Cortex of kidney (tissue), 1 donor: ENCODE measurements around the gene ATP7B.
"Not testable (repeated sequence)": the region's sequence is repeated elsewhere in the genome, so short reads cannot be mapped to it uniquely, and the experiment has no call there.

Experiments
- DNase-seq: peaks from one replicate; lab custom pipeline; 2025; lab: John Stamatoyannopoulos, UW

Gene ATP7B

GRCh38 chr13:52010890-52011631 lies at the start of gene ATP7B:
TSS of gene ATP7B (minus strand) at chr13:52011450. CDS start at chr13:52011337, 113 bp downstream.
- DNase-seq: no peak

GRCh38 chr13:52053460-52053859 lies 42.2 kb upstream of the ATP7B start:
- DNase-seq: no peak

GRCh38 chr13:52051400-52051799 lies 40.1 kb upstream of the ATP7B start:
- no peak for DNase-seq

- no peak for DNase-seq
Measured at GRCh38 chr13:52048516-52048915, 37.3 kb upstream of the ATP7B start.

GRCh38 chr13:52047463-52047862 lies 36.2 kb upstream of the ATP7B start:
- no peak for DNase-seq

GRCh38 chr13:52043675-52044074 lies 32.4 kb upstream of the ATP7B start:
- DNase-seq: no peak

- DNase-seq: no peak
Measured at GRCh38 chr13:52036037-52036436, 24.8 kb upstream of the ATP7B start.

- DNase-seq: no peak
Measured at GRCh38 chr13:52034616-52035226, 23.5 kb upstream of the ATP7B start.

- no peak for DNase-seq
Measured at GRCh38 chr13:52033039-52033438, 21.8 kb upstream of the ATP7B start.

- not testable (repeated sequence) for DNase-seq
Measured at GRCh38 chr13:52030401-52030800, 19.2 kb upstream of the ATP7B start.

GRCh38 chr13:52029569-52029968 lies 18.3 kb upstream of the ATP7B start:
- DNase-seq: no peak

- no peak for DNase-seq
Measured at GRCh38 chr13:52027832-52028231, 16.6 kb upstream of the ATP7B start.

GRCh38 chr13:52026246-52026626 lies 15.0 kb upstream of the ATP7B start:
- no peak for DNase-seq

GRCh38 chr13:52025475-52026245 lies 14.4 kb upstream of the ATP7B start:
- DNase-seq: no peak

GRCh38 chr13:52024481-52024880 lies 13.2 kb upstream of the ATP7B start, which contains the start of gene UTP14C:
TSS of gene UTP14C (plus strand) at chr13:52024691. CDS start at chr13:52028805, 4,114 bp downstream.
- no peak for DNase-seq

- no peak for DNase-seq
Measured at GRCh38 chr13:52022356-52022755, 11.1 kb upstream of the ATP7B start.

GRCh38 chr13:52020191-52020590 lies 8.9 kb upstream of the ATP7B start:
- DNase-seq: no peak

- DNase-seq: no peak
Measured at GRCh38 chr13:52016296-52016695, 5.0 kb upstream of the ATP7B start.

GRCh38 chr13:52012512-52012836 lies 1.2 kb upstream of the ATP7B start:
- no peak for DNase-seq

- DNase-seq: no peak
Measured at GRCh38 chr13:52011632-52012511, 622 bp upstream of the ATP7B start, which contains the start of gene ALG11. TSS of gene ALG11 (plus strand) at chr13:52012398. CDS start at chr13:52012419, 21 bp downstream.

GRCh38 chr13:52009946-52010345 lies 1.3 kb downstream of the ATP7B start:
- DNase-seq: no peak
